Measurements from ENCODE around the gene PLEKHA4.

The PLEKHA4 gene

GRCh38 chr19:48819366-48819816, 49.0 kb downstream of the PLEKHA4 start:
- no peak for DNase-seq

DNA sequence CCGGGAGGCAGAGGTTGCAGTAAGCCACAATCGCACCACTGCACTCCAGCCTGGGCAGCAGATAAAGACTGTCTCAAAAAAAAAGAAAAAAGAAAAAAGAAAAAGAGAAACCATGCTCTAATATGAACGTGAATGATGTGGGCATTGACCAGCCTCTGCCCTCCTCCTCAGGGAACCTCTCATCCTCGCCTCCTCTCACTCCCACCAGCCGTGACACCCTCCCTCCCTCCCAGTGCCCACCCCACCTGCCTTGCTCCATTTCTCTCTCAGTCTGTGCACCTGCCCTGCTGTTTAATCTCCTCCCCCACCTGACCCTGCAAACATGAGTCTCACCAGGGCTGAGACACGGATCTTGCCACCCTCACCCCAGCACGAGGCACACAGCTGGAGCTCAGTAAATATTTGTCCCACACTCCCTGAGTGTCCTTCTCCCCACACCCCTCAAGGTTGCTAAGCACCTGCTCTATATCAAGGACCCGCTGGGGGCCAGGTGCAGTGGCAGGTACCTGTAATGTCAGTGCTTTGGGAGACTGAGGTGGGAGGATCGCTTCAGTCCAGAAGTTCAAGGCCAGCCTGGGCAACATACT, 50.1 kb downstream of the PLEKHA4 start:
- no peak for DNase-seq

GRCh38 chr19:48817585-48818124, 50.8 kb downstream of the PLEKHA4 start:
- no peak for DNase-seq

DNA sequence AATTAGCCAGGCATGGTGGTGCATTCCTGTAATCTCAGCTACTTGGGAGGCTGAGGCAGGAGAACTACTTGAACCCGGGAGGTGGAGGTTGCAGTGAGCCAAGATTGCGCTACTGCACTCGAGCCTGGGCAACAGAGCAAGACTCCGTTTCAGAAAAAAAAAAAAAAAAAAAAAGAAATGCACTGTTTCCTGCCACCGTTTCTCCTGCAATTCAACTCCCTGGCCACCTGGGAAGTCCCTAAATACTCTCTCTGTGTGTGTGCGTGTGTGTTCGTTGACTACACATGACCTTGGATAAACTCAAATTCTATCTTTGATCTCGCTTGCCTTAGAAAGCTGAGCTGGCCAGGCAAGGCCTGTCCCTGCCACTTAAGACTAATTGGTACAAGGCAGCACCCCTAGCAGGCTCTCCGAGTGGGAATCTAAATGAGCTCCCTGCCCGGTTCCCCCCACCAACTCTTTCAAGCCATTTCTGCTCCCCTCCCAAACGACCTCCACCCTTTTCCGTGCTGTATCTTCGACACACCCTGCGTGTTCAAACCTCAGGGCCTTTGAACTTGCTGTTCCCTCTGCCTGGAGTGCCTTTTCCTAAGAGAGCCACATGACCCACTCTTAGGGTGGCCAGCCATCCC, 52.4 kb downstream of the PLEKHA4 start:
- DNase-seq: peak; percentile 24

DNA sequence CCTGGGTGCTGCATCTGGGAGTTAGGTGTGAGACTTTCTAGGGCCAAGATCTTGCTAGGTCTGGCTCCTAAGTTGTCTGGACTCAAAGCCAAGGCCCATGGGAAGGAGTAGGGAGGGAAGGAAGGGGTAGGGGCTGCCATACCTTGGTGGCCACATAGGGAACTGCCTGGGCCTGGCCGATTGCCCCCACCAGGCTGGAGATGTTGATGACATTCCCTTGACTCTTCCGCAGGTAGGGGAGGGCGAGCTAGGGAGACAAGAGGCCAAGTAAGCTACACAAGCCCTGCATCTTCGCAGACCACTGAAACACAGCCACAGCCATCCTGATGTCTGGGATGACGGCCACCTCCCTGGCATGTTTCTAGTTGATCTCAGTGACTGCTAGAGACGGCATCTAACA, 53.5 kb downstream of the PLEKHA4 start:
- no peak for DNase-seq

GRCh38 chr19:48813123-48813913, 55.1 kb downstream of the PLEKHA4 start:
- DNase-seq: peak; percentile 23

- DNase-seq: peak; percentile 80
Observed at GRCh38 chr19:48812094-48812929, 56.1 kb downstream of the PLEKHA4 start.

- DNase-seq: no peak
Observed at GRCh38 chr19:48810151-48810550, 58.3 kb downstream of the PLEKHA4 start.

- peak; percentile 51 for DNase-seq
Observed at GRCh38 chr19:48807590-48808308, 60.7 kb downstream of the PLEKHA4 start.

DNA sequence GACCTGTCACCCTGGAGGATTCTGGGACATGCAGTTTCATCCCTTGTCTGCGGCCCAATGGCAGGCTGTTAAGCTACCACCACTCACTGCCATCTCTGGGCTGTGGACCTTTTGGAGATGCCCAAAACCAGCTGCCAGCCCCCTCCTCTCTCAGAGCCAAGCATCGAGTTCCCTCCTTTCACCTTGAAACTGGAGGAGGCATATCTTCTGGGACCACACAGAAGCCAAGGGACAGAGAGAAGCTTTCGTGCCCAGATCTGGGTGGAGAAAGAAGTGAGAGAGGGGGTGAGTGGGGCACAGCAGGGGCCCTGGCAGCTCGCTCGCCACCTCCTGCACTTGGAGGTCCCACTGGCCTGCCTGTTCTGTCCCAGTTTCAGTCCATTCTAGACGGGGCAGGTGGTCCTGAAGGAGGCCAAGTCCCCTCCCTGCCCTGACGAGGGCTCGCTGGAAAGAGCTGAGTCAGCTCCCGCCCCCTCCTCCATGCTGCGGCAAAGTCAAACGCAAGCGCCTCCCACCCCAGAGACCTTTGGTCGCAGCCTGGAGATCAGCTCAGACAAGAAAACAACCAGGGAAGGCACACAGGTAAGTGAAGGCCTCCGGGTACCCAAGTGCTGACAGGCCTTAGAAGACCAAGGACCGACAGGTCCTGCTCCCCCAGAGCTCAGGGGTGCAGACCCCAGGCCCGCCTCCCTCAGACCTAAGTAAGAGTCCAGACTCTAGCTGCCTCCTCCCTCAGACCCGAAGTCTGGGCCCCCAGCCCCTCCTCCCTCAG, 61.4 kb downstream of the PLEKHA4 start:
- DNase-seq: no peak

GRCh38 chr19:48806518-48806817, 61.9 kb downstream of the PLEKHA4 start:
- peak; percentile 74 for DNase-seq

- no peak for DNase-seq
Observed at GRCh38 chr19:48805452-48805851, 63.0 kb downstream of the PLEKHA4 start.

DNA sequence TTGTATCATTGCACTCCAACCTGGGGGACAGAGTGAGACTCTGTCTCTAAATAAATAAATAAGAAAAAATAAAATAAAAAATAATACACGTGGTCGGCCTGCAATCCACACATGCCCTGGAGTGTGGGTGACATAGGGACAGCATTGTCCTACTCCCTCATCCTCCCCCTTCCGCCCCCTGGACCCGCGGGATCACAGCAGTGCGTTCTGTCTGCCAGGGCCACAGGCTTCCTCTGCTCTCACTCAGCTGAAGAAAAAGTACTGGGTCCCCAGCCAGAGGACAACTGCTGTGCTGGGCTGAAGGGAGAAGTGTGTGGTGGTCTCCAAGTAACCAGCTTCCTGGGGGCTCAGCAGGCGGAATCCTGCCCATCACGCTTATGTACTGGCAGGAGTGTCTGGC, 63.9 kb downstream of the PLEKHA4 start:
- no peak for DNase-seq

DNA sequence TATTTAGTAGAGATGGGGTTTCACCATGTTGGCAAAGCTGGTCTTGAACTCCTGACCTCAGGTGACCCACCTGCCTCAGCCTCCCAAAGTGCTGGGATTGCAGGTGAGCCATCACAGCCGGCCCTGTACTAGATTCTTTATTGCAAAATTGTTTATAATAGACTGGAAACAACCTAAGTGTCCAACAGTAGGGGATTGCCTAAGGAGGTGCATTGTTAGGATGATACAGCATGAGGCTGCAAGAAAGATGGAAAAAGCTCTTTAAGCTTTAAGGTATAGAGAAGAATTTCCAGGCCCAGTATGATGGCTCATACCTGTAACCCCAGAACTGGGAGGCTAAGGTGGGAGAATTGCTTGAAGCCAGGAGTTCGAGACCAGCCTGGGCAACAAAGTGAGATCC, 65.8 kb downstream of the PLEKHA4 start:
- no peak for DNase-seq

DNA sequence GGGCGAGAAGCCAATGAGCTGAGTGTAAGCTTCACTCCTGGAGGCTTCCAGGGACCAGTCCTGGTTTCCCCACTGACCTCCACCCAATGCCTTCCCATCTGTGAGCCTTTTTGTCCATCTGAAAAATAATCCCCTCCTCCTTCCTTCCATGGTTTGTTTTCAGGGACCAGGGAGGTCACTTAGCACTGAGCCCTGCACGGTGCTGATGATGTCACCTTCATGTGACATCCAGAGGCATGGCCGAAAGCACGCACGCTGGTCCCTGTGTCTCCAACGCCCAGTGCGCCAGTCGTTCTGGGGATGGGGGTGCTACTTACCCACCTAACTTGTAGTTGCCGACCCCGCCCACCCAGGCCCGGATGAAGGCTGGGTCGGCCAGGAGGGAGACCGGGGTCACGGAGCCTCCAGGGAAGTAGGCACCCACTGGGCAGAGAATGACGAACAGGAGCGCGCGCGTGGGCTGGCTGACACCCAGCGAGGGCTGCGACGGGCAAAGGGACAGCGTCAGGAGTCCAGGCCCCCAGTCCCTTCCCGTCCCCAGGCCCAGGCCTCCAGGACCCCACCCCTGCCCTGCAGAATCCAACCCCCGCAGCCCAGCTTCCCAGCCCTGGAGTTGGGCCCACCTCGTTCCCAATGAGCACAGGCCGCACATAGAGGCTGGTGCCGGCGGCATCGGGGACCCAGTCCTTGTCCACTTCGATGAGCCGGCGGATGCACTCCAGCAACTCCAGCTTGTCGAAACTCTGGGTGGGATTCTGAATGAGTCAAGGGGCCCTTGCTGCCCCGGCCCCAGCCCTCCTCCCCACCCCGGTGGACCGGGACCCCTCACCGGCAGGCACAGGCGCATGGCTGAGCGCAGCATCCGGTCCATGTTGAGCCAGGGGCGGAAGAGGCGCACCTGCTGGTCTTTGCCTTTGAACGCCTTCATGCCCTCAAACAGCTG, 68.8 kb downstream of the PLEKHA4 start:
- no peak for DNase-seq

DNA sequence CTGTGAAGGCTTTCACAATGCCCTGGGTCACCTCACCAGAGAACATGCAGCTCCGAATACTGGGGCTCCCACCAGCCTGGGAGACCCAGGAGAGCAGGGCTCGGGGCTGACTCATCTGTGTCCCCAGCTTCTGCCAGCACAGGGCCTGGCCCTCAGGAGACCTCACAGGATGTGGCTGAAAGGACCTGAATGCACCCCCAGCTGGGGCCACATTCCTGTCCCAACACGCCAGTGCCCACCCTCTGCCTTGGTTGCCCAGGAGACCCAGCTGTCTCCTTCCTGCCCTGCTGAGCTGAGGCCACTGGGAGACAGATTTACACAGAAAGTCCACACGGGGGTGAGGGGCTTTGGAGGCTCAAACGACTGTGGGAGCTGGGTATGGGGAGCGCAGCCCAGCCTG, 69.5 kb downstream of the PLEKHA4 start:
- DNase-seq: no peak

- DNase-seq: no peak
Observed at GRCh38 chr19:48797103-48797502, 71.3 kb downstream of the PLEKHA4 start.

- no peak for DNase-seq
Observed at GRCh38 chr19:48796298-48797083, 71.9 kb downstream of the PLEKHA4 start.

- no peak for DNase-seq
Observed at GRCh38 chr19:48795685-48796070, 72.7 kb downstream of the PLEKHA4 start.
